HL-60 (cell line): ENCODE results near the gene MTHFD1L.

Source experiments
- DNase-seq, 2 experiments: peaks; one replicate each; pipeline ENCODE4 v3.0.0-alpha.2; 2010 to 2020; ENCODE audit warnings: low read depth in 1 of 2, low spot score in 1 of 2
- H3K27ac ChIP-seq: fragments of 250-450 bp; sonication (Bioruptor Pico); replicated peaks from 2 replicates; pipeline ENCODE4 v1.5.1; 2020; ENCODE audit warnings: mild to moderate bottlenecking, moderate library complexity
- H3K27me3 ChIP-seq: fragments of 250-450 bp; sonication (Bioruptor Pico); 2 replicates; pipeline ENCODE4 v1.5.1; 2021; ENCODE audit warnings: mild to moderate bottlenecking, moderate library complexity; ENCODE audit not compliant: insufficient read depth, poor library complexity, severe bottlenecking
- H3K4me3 ChIP-seq: replicated peaks from 2 replicates; pipeline ENCODE4 v1.5.1; 2011; ENCODE audit warnings: mild to moderate bottlenecking, control low read depth, low read length; ENCODE audit not compliant: insufficient read depth
- CTCF ChIP-seq: IDR thresholded peaks from one replicate; pipeline ENCODE4 v1.5.1; 2011; ENCODE audit warnings: low read length, control low read depth, inconsistent platforms; ENCODE audit not compliant: insufficient read depth
- GABPA ChIP-seq: IDR thresholded peaks from 2 replicates; pipeline ENCODE4 v1.6.1; 2012; ENCODE audit warnings: low read depth
- POLR2AphosphoS5 ChIP-seq: IDR thresholded peaks from 2 replicates; pipeline ENCODE4 v1.6.1; 2012; ENCODE audit warnings: low read depth
- REST ChIP-seq: IDR thresholded peaks from 2 replicates; pipeline ENCODE4 v1.6.1; 2012; ENCODE audit warnings: low read depth; ENCODE audit not compliant: insufficient replicate concordance
- SPI1 ChIP-seq: IDR thresholded peaks from 2 replicates; pipeline ENCODE4 v1.6.1; 2012; ENCODE audit warnings: low read depth, mild to moderate bottlenecking, borderline replicate concordance

MTHFD1L gene

GRCh38 chr6:151075930-151076555 is 210.5 kb downstream of the MTHFD1L start:
- no peak overlapping the region for H3K27ac ChIP-seq
- TF ChIP-seq POLR2AphosphoS5: no peak
- no peak for TF ChIP-seq CTCF
- TF ChIP-seq REST: no peak
- TF ChIP-seq GABPA: no peak
- no peak for TF ChIP-seq SPI1
- DNase-seq: no peak
- H3K4me3 ChIP-seq: no peak overlapping the region
- H3K27me3 ChIP-seq: no peaks in the 10 kb centered on the region

- H3K27me3 ChIP-seq: no peaks in the 10 kb centered on the region
- no peak overlapping the region for H3K27ac ChIP-seq
- TF ChIP-seq POLR2AphosphoS5 (no peak), CTCF (no peak), SPI1 (no peak), GABPA (no peak), REST (no peak)
- H3K4me3 ChIP-seq: no peak overlapping the region
- DNase-seq: no peak
Measured at GRCh38 chr6:151078655-151079054, 213.2 kb downstream of the MTHFD1L start.

- no peaks in the 10 kb centered on the region for H3K27me3 ChIP-seq
- no peak for TF ChIP-seq SPI1
- TF ChIP-seq GABPA: no peak
- no peak for TF ChIP-seq CTCF
- no peak for TF ChIP-seq REST
- no peak for TF ChIP-seq POLR2AphosphoS5
- no peak for DNase-seq
- no peak overlapping the region for H3K27ac ChIP-seq
- no peak overlapping the region for H3K4me3 ChIP-seq
Measured at GRCh38 chr6:151081656-151082055, 216.2 kb downstream of the MTHFD1L start.
